Embryonic facial prominence (tissue), 1 donor: ENCODE data around the gene FXYD3.
"Not testable (repeated sequence)": the region's sequence is repeated elsewhere in the genome, so short reads cannot be mapped to it uniquely, and the experiment has no call there.

Experiments used
- DNase-seq: peaks from one replicate; pipeline ENCODE4 v3.0.0-alpha.2; 2016; ENCODE audit errors: extremely low spot score

FXYD3 gene

DNA sequence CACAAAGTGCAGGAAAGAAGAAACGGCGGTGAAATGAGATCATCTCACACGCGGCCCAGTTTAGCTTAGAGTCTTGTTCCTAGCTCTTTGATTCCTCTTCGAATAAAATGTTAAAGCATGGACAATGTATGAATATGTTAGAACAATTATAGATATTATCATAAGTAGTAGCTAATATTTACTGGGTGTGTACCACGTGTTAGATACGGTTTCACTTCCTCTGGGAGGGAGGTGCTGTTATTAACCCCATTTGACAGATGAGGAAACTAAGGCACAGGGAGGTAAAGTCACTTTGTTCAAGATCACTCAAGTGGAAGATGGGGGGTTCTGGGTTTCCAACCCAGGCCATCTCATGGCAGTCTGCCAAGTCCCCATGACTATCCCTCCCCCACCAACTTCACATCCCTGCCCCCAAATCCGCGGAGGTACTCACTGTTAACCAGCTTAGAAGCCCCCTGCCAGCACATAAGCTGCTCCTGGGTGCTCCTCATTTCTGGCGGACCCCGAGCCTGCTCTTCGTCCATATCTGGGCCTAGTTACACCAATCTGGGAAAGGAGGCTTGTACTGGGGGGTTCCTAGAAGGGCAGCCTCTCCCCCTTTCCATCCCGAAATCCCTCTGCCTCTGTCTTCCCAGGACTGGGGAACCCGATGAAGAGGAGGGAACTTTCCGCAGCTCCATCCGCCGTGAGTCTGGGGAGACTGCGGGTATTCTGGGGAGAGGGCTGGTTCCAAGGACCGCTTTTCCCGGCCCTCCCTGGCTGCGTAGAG, 26.4 kb downstream of the FXYD3 start:
- DNase-seq = no peak

DNA sequence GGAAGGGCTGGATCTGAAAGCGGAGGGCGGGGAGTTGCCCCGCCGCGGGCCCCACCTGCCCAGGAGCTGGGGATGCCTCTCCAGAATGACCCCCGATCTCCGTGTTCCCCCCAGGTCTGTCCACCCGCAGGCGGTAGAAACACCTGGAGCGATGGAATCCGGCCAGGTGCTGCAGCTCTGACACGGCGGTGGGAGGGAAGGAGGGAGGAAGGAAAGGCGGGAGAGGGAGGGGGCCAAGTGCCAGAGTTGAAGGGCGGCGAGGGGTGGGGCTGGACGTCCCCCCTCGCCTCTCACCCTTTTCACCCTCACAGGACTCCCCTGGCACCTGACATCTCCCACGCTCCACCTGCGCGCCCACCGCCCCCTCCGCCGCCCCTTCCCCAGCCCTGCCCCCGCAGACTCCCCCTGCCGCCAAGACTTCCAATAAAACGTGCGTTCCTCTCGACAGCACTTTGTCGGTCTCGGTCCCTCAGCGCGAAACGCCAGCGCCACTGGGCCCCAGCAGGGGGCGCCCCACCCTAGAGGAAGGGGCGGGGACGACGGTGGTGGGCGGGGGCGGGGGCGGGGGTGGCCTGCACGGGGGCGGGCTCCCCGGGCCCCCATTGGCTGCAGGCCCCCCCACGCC, 27.1 kb downstream of the FXYD3 start:
- no peak for DNase-seq

DNA sequence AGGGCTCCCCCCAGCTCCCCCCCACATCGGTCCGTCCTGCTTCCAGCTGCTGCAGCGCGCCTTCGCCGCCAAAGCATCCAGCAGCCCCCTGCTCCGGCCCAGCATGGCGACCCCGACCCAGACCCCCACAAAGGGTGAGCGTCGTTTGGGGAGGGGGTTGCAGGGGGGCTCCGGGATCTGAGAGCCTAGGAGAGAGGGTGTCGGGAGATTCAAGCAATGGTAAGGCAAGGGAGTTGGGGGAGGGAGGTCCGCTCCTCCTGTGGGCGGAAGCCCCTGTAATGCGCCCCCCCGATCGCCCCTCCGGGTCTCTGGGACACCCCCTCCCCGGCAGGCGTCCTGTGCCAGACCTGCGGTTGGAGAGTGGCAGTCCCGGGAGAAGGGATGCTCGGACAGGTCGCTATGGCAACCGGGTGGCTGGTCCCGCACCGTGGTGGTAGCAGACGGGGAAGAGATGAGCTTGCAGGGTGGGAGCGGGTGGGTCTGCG, 27.6 kb downstream of the FXYD3 start, which contains the start of gene FXYD7:
Gene FXYD7 (plus strand): TSS at position 25 of the 485 bp plus-strand sequence. CDS start 79 bp downstream, at position 104.
- no peak for DNase-seq

DNA sequence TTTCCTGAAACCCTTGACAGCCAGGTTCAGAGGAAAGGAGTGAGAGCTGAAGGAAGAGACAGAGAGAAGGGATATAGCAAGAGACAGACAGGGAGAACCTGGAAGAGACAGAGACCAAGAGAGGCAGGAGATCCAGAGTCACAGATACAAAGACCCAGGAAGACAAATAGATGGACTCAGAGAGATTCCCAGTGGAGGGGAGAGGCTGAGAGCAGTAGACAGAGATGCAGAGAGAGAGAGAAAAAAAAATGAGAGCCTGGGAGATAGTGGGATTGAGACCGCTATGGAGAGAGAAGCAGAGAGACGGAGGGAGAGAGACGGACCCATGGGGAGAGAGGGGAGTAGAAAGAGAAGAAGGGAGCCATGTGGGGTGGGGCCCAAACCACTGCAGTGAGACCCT, 28.2 kb downstream of the FXYD3 start:
- DNase-seq = no peak

DNA sequence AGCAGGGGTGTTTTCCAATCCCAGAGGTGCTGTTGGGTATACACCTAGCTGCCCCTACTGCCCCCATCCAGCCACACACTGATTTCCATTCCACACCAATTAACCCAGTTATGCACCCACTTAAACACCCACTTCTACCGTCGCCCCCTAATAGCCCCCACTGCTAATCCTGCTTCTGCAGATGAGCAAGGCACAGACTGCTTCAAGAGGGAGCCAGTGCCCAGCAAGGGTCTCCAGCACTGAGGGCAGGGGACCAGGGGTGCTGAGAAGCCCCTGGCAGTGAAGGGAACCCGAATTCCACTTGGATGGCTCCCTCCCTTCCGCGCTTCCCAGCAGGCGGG, 28.6 kb downstream of the FXYD3 start:
- no peak for DNase-seq

DNA sequence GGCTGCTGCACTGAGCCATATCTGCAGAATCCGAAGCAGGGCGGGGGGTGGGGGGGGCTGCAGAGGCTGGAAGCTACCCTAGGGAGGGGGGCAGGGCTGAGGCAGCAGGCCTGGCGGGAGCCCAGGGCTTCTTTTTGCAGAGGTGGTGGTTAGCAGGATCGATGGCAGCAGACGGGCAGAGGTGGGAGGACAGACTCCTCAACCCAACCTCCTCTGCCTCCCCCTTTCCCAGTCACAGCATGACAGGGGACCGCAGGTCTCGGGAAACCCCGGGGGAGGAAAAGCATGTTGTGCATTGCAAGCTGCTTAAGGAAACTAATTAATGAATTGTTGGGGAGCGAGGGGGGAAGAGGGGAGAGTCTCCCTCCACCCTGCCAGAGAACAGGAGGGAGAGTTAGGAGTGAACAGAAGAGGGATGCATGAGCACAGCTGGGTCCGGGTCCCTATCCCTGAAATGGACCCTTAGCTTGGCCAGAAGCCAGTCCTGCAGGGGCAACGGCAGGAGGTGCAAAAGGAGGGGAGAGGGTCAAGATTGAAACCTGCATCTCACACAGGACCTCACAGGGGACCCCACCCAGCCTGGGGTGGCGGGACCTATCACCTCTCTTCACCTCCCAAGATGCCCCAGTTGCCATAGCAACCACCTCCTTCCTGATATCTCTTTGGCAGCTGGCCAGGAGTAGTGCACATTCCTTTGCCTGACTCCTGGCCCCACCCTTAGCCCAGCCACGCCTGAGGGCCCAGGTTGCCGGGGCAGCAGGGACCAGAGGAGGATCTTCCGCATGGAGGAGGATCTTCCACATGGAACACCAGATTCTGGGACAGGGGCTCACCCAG, 29.2 kb downstream of the FXYD3 start:
- no peak for DNase-seq

DNA sequence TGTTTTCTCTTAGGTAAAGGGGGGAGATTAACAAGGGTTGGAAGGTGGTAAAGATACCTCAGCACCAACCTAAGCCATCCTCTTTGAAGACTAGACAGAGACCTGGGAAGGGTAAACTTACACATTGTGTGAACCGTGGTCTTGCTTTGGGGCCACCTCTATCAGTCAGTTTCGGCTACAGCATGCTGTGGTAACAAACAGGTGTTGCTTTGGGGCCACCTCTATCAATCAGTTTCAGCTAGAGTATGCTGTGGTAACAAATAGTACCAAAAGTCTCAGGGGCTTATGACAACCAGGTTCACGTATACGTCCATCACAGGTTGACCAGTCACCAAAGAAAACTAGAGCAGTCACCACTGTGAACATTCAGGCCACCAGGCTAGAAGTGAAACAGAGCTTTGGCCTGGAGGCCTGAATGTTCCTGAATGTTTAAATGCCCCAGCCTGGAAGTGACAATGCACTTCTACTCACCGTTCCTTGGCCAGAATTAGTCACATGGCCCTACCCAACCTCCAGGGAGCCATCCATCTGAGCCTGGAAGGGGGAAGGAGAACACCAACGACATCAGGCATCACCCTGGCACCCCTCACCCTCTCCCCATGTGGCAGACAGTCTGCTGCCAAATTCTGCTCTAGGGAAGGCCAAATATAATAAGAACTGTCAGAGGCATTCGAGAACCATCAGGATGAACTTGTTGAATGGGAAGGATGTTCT, 31.3 kb downstream of the FXYD3 start:
- DNase-seq = no peak

DNA sequence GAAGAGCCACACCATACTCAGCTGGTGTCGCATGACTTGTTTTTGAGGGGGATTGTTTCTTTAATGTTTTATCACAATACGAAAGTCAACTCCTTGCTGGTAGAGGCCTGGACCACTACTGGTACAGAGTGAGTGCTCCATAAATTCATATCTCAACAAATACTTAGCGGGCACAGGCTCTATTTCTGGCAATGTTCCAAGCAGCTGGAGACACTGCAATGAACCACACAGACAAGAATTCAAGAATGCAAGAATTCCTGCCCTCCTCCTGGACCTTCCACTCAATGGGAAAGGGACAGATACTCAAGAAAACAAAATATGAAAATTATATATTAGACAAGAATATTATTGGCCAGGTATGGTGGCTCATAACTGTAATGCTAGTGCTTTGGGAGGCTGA, 33.8 kb downstream of the FXYD3 start:
- DNase-seq = no peak

DNA sequence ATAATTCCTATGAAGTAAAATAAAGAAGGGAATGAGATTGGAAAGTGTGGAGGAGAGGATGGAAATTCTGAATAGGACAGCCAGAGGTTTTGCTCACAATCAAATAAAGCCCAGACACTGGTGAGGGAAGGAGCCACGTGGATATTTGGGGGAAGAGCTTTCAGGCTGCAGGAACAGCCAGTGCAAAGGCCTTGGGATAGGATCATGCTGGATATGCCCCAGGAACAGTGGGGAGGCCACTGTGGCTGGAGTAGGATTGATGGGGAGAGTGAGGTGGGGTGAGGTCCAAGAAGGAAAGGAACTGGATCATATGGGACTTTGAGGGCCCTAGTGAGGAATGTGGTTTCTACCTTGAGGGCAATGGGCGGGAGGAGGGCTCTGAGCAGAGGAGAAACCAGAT, 34.8 kb downstream of the FXYD3 start:
- DNase-seq = no peak

DNA sequence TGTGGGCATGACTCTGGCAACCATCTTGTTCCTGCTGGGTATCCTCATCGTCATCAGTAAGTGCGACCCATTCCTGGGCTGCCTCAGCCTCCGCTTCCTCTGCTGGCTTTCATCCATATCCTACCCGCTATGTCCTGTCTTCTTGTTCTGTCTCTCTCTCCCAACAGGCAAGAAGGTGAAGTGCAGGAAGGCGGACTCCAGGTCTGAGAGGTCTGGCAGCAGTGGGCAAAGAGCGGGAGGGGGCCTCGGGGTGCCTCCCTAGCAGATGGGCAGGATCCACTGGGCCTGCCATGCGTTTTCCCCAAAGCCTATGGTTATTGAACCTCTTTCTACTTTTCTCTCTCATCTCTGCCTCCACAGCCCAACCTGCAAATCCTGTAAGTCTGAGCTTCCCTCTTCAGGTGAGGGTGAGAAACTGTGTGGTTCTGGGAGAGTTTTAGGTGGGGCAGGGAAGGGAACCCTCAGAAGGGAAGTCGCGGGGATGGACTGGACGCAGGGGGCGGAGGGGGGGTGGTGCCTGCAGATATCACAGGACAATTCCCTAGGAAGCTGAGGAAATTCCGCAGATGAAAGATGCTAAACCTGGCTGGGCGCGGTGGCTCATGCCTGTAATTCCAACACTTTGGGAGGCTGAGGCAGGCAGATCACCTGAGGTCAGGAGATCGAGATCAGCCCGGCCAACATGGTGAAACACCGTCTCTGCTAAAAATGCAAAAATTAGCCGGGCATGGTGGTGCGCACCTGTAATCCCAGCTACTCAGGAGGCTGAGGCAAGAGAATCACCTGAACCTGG, 35.8 kb downstream of the FXYD3 start:
- DNase-seq = no peak

DNA sequence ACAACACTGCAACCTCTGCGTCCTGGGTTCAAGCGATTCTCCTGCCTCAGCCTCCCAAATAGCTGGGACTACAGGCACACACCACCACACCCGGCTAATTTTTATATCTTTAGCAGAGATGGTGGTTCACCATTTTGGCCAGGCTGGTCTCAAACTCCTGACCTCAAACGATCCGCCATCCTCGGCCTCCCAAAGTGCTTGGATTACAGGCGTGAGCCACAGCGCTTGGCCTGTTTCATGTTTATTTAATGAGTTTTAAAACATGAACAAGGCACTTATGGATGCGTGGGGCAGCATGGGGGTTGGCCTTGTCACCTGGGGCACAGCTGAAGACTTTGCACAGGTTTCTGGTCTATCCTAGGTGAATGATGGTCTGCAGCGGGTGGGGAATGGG, 37.5 kb downstream of the FXYD3 start:
- not testable (repeated sequence) for DNase-seq

DNA sequence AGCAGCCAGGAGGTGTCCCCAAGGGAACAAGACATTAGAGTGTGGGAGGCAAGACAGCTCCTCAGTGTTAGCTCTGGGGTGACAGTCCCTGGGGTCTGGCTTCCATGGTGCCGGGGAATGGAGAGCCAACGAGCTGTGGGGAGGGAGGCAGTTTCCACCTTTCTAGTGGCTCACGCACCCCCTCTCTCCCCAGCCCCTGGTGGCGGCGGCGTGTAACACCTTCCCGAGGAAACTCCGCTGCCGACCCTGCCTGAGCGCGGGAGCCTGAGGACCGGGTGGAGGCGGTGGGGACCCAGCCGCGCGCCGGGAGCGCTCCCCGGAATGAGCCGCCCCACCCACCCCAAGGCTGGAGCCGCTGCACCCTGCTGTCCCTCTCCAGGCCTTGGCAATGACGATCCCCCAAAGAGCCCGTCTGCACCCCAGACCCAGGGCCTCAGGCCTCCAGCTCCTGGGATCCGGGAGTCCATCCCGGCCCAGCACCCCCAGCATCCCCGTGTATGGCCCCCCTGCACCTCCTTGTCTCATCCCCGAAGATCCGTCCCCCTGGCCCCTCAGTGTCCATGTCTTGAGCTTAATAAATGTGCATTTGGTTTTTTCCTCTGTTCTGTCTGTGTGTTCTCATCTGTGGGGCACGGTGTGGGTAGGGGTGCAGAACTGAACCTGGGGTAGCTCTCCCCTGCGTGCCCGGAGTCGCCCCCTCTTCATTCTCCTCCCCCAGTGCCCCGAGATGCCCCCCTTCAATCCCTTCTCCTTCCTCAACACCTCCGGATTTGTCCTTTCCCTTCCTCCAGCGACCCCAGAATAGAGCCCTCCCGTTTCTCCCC, 38.3 kb downstream of the FXYD3 start:
- no peak for DNase-seq

DNA sequence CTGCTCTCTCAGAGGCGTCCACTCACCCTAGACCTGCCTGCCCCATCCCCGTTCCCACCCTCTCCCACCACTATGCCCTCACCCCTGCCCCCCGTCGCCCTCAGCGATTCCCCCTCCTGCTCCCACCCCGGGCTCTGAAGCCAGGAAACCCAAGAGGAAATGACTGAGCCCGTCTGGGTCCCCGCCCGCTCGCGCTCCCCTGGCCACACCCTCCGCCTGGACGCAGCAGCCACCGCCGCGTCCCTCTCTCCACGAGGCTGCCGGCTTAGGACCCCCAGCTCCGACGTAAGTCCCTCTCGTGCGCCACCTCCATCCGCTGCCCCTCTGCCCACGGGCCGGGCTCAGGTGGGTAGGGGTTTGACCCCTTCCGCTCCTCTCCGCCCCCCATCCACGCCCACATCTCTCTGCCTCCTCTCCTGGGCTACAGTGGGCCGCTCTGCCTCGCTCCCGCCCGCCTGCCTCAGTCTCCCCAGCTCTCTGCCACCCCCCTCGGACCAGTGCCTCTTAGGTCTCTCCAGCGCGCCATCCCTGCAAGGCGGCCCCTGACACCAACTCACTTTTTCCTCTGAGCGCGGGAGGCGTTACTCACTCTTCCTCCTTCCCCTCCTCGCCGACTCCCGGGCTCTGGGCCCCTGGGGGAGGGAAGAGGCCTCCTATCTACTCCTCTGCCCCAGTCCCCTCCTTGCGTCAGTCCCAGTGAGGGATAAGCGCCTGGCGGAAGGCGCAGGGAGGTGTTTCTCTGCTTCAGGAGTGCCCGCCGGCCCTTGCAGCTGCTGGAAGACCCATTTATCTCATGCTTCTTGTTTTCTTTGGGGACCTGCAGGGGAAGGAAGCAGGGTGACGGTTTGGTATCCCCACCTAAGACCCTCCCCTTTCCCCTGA, 39.1 kb downstream of the FXYD3 start, which contains the start of gene FXYD5:
Gene FXYD5 (plus strand): TSS at position 211 of the 882 bp plus-strand sequence. CDS start 816 bp downstream, outside the sequence.
- no peak for DNase-seq

DNA sequence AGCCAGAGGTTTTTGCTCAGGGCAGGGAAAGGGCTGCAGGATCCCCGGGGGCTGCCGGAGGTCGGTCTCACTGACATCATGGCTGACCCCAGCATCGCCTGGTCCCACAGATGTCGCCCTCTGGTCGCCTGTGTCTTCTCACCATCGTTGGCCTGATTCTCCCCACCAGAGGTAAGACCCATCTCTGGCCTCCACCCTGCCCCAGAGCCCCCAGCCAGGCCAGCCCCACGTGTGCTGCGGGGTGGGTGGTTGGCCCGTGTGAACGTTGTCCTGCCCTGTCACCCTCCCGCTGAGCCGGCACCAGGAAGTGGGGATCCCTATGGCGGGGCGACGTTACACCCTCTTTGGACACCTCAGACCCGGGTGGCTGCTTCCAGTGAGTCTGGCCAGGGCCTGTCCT, 39.8 kb downstream of the FXYD3 start:
- DNase-seq = no peak

DNA sequence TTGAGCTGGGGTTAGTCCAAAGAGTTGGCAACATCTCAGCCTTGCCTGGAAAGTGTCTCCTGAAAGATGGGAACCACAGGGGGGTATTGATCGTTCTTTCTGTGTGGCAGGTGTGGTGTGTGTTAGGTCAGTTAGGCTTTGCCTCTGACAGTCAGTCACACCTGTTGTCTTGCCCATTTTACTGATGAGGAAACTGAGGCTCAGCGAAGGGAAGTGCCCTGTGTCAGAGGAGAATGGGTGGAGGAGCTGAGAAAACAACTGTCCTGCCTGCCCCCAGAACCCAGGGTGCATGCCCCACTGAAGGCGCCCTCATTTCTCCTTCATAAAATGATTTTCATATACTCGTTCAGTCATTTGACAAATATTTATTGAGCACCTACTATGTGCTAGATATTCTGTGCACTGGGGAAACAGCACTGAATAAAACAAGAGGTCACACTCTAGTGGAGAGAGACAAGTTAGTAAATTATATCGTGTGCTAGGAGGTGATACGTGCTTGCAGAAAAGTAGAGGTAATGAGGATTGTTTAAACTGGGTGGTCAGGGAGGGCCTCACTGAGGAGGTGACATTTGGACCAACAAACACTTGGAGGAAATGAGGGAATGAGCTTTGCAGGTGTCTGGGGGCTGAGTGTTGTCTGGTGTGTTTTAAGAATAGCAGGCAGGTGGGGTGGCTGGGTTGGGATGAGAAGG, 40.5 kb downstream of the FXYD3 start:
- peak; percentile 5 for DNase-seq

DNA sequence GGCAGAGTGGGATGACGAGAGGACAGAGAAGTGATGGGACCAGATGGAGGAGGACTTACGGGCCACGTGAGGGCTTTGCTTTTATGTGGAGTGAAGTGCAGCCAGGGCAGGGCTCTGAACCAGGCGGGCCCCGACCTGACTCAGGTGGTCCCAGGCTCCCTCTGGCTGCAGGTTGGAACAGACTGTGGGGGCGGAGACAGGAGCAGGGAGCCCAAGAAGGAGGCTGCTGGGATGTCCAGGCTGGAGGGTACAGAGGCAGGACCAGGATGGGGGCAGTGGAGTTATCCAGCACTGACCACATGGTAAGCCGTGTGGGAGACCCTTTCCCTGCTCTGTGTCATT, 41.0 kb downstream of the FXYD3 start:
- DNase-seq = no peak

DNA sequence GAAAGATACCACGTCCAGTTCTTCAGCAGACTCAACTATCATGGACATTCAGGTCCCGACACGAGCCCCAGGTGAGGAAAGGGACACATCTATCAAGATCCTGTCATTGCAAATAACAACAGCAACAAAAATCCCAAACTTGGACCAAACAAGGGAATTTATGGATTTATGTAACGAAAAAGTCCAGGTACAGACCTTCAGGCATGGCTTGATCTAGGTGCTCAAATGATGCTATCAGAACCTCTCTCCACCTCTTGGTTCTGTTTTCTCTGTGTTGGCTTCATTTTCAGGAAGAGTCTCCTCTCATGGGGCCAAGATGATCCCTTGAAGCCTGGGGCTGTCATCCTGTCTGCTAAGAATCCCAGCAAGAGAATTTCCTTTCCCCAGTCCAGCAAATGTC, 41.8 kb downstream of the FXYD3 start:
- DNase-seq = no peak

DNA sequence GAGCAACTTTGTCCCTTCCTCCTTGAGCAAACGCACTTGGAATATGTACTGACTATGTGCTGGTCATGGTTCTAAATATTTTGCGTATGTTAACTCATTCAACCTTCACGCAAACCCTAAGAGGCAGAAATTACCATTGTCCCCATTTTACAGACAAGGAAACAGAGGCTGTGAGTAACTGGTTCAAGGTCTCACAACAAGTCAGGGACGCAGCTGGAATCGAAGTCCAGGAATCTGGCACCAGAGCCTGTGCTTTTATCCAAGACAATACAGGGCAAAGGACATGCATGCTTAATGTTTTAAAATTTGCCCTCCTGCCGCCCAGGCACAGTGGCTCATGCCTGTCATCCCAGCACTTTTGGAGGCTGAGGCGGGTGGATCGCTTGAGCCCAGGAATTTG, 44.0 kb downstream of the FXYD3 start:
- no peak for DNase-seq
